ENCODE data around the gene ASXL1. TPM values are rescaled to one million over a fixed set of nuclear protein-coding genes. Genes with fewer than 3 reads are reported as not detected.
"Not testable (repeated sequence)": the region's sequence is repeated elsewhere in the genome, so short reads cannot be mapped to it uniquely, and the experiment has no call there.

Gene ASXL1
- total RNA-seq, 1 experiment from 2014 or later, result 22.6 TPM

GRCh38 chr20:32382102-32382950, 24.2 kb downstream of the ASXL1 start:
- no peak for DNase-seq (ENCODE audit: low read depth, low spot score)
- in situ Hi-C loops (cut with HindIII; ENCODE audit: low pct_unique_long_range_greater_than_20kb, low sequenced_read_pairs), result no loop called here

- DNase-seq (ENCODE audit: low read depth, low spot score); in situ Hi-C loops (cut with HindIII; ENCODE audit: low pct_unique_long_range_greater_than_20kb, low sequenced_read_pairs): not testable (repeated sequence)
Observed at GRCh38 chr20:32383441-32383840, 25.3 kb downstream of the ASXL1 start.

- in situ Hi-C loops (cut with HindIII; ENCODE audit: low pct_unique_long_range_greater_than_20kb, low sequenced_read_pairs), result no loop called here
- no peak for DNase-seq (ENCODE audit: low read depth, low spot score)
Observed at GRCh38 chr20:32385541-32385940, 27.4 kb downstream of the ASXL1 start.

- in situ Hi-C loops (cut with HindIII; ENCODE audit: low pct_unique_long_range_greater_than_20kb, low sequenced_read_pairs), result no loop called here
- no peak for DNase-seq (ENCODE audit: low read depth, low spot score)
Observed at GRCh38 chr20:32386091-32386490, 28.0 kb downstream of the ASXL1 start.

GRCh38 chr20:32387252-32387651, 29.1 kb downstream of the ASXL1 start:
- in situ Hi-C loops (cut with HindIII; ENCODE audit: low pct_unique_long_range_greater_than_20kb, low sequenced_read_pairs), result no loop called here
- no peak for DNase-seq (ENCODE audit: low read depth, low spot score)

GRCh38 chr20:32391003-32391402, 32.9 kb downstream of the ASXL1 start:
- in situ Hi-C loops (cut with HindIII; ENCODE audit: low pct_unique_long_range_greater_than_20kb, low sequenced_read_pairs), result no loop called here
- no peak for DNase-seq (ENCODE audit: low read depth, low spot score)

GRCh38 chr20:32395066-32395465, 36.9 kb downstream of the ASXL1 start:
- in situ Hi-C loops (cut with HindIII; ENCODE audit: low pct_unique_long_range_greater_than_20kb, low sequenced_read_pairs), result no loop called here
- DNase-seq (ENCODE audit: low read depth, low spot score), result no peak

GRCh38 chr20:32396646-32397160, 38.6 kb downstream of the ASXL1 start:
- in situ Hi-C loops (cut with HindIII; ENCODE audit: low pct_unique_long_range_greater_than_20kb, low sequenced_read_pairs), result no loop called here
- no peak for DNase-seq (ENCODE audit: low read depth, low spot score)

GRCh38 chr20:32397567-32398084, 39.5 kb downstream of the ASXL1 start:
- DNase-seq (ENCODE audit: low read depth, low spot score), result no peak
- in situ Hi-C loops (cut with HindIII; ENCODE audit: low pct_unique_long_range_greater_than_20kb, low sequenced_read_pairs), result no loop called here

GRCh38 chr20:32400476-32400875, 42.3 kb downstream of the ASXL1 start:
- in situ Hi-C loops (cut with HindIII; ENCODE audit: low pct_unique_long_range_greater_than_20kb, low sequenced_read_pairs), result no loop called here

GRCh38 chr20:32404017-32404416, 45.9 kb downstream of the ASXL1 start:
- in situ Hi-C loops (cut with HindIII; ENCODE audit: low pct_unique_long_range_greater_than_20kb, low sequenced_read_pairs), result no loop called here
- no peak for DNase-seq (ENCODE audit: low read depth, low spot score)

More at GRCh38 chr20:32400476-32400875, 42.3 kb downstream of the ASXL1 start:
- DNase-seq (ENCODE audit: low read depth, low spot score), result no peak

GRCh38 chr20:32406701-32407100, 48.6 kb downstream of the ASXL1 start:
- no peak for DNase-seq (ENCODE audit: low read depth, low spot score)
- in situ Hi-C loops (cut with HindIII; ENCODE audit: low pct_unique_long_range_greater_than_20kb, low sequenced_read_pairs), result no loop called here

GRCh38 chr20:32407131-32407750, 49.1 kb downstream of the ASXL1 start:
- in situ Hi-C loops (cut with HindIII; ENCODE audit: low pct_unique_long_range_greater_than_20kb, low sequenced_read_pairs); DNase-seq (ENCODE audit: low read depth, low spot score): not testable (repeated sequence)

- in situ Hi-C loops (cut with HindIII; ENCODE audit: low pct_unique_long_range_greater_than_20kb, low sequenced_read_pairs), result no loop called here
- no peak for DNase-seq (ENCODE audit: low read depth, low spot score)
Observed at GRCh38 chr20:32411955-32412706, 54.0 kb downstream of the ASXL1 start.

GRCh38 chr20:32415494-32415893, 57.4 kb downstream of the ASXL1 start:
- in situ Hi-C loops (cut with HindIII; ENCODE audit: low pct_unique_long_range_greater_than_20kb, low sequenced_read_pairs), result no loop called here

GRCh38 chr20:32416206-32416605, 58.1 kb downstream of the ASXL1 start:
- in situ Hi-C loops (cut with HindIII; ENCODE audit: low pct_unique_long_range_greater_than_20kb, low sequenced_read_pairs), result no loop called here
- no peak for DNase-seq (ENCODE audit: low read depth, low spot score)

More at GRCh38 chr20:32415494-32415893, 57.4 kb downstream of the ASXL1 start:
- no peak for DNase-seq (ENCODE audit: low read depth, low spot score)

GRCh38 chr20:32418376-32418775, 60.2 kb downstream of the ASXL1 start:
- in situ Hi-C loops (cut with HindIII; ENCODE audit: low pct_unique_long_range_greater_than_20kb, low sequenced_read_pairs), result no loop called here
- no peak for DNase-seq (ENCODE audit: low read depth, low spot score)

- DNase-seq (ENCODE audit: low read depth, low spot score), result no peak
- in situ Hi-C loops (cut with HindIII; ENCODE audit: low pct_unique_long_range_greater_than_20kb, low sequenced_read_pairs), result no loop called here
Observed at GRCh38 chr20:32421290-32421689, 63.2 kb downstream of the ASXL1 start.

Measured in SK-MEL-5 (cell line).